Measurements from ENCODE around the gene RASSF6. TPM values are rescaled to one million over a fixed set of nuclear protein-coding genes. Genes with fewer than 3 reads are reported as not detected.

Gene RASSF6
- total RNA-seq, 1 experiment from 2014 or later, result 0.15 TPM

DNA sequence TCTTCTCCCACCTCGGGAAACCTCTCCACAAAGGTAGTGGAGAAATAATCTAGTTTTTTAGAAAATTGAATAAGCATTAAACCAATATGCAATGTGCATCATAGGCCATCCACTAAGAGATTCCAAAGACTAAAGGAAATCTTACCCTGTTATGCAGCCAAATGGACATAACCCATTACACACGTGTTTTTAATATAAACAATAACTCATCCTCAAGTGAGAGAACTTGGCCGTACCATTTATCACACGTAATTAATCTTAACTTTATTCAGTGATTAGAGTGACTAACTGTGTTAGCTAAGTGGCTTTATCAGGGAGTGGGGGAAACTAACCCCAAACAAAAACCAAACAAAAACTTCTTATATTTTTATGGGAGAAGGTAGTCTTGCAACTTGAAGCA, 80.8 kb downstream of the RASSF6 start (continued):
- TF ChIP-seq, protein P1, sequence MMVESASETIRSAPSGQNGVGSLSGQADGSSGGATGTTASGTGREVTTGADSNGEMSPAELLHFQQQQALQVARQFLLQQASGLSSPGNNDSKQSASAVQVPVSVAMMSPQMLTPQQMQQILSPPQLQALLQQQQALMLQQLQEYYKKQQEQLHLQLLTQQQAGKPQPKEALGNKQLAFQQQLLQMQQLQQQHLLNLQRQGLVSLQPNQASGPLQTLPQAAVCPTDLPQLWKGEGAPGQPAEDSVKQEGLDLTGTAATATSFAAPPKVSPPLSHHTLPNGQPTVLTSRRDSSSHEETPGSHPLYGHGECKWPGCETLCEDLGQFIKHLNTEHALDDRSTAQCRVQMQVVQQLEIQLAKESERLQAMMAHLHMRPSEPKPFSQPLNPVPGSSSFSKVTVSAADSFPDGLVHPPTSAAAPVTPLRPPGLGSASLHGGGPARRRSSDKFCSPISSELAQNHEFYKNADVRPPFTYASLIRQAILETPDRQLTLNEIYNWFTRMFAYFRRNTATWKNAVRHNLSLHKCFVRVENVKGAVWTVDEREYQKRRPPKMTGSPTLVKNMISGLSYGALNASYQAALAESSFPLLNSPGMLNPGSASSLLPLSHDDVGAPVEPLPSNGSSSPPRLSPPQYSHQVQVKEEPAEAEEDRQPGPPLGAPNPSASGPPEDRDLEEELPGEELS (CRISPR knock-in tag; IDR thresholded peaks at IDR 0.05), result no peak
- TF ChIP-seq GRHL2 (CRISPR knock-in tag; IDR thresholded peaks at IDR 0.05; ENCODE audit: insufficient replicate concordance, severe bottlenecking) (no peak), EMX1 (CRISPR knock-in tag; IDR thresholded peaks at IDR 0.05) (no peak), GABPB1 (CRISPR knock-in tag; IDR thresholded peaks at IDR 0.05) (no peak)
- TF ChIP-seq, protein P2, sequence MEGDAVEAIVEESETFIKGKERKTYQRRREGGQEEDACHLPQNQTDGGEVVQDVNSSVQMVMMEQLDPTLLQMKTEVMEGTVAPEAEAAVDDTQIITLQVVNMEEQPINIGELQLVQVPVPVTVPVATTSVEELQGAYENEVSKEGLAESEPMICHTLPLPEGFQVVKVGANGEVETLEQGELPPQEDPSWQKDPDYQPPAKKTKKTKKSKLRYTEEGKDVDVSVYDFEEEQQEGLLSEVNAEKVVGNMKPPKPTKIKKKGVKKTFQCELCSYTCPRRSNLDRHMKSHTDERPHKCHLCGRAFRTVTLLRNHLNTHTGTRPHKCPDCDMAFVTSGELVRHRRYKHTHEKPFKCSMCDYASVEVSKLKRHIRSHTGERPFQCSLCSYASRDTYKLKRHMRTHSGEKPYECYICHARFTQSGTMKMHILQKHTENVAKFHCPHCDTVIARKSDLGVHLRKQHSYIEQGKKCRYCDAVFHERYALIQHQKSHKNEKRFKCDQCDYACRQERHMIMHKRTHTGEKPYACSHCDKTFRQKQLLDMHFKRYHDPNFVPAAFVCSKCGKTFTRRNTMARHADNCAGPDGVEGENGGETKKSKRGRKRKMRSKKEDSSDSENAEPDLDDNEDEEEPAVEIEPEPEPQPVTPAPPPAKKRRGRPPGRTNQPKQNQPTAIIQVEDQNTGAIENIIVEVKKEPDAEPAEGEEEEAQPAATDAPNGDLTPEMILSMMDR (IDR thresholded peaks at IDR 0.05), result no peak
- TF ChIP-seq, protein P3, sequence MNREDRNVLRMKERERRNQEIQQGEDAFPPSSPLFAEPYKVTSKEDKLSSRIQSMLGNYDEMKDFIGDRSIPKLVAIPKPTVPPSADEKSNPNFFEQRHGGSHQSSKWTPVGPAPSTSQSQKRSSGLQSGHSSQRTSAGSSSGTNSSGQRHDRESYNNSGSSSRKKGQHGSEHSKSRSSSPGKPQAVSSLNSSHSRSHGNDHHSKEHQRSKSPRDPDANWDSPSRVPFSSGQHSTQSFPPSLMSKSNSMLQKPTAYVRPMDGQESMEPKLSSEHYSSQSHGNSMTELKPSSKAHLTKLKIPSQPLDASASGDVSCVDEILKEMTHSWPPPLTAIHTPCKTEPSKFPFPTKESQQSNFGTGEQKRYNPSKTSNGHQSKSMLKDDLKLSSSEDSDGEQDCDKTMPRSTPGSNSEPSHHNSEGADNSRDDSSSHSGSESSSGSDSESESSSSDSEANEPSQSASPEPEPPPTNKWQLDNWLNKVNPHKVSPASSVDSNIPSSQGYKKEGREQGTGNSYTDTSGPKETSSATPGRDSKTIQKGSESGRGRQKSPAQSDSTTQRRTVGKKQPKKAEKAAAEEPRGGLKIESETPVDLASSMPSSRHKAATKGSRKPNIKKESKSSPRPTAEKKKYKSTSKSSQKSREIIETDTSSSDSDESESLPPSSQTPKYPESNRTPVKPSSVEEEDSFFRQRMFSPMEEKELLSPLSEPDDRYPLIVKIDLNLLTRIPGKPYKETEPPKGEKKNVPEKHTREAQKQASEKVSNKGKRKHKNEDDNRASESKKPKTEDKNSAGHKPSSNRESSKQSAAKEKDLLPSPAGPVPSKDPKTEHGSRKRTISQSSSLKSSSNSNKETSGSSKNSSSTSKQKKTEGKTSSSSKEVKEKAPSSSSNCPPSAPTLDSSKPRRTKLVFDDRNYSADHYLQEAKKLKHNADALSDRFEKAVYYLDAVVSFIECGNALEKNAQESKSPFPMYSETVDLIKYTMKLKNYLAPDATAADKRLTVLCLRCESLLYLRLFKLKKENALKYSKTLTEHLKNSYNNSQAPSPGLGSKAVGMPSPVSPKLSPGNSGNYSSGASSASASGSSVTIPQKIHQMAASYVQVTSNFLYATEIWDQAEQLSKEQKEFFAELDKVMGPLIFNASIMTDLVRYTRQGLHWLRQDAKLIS (CRISPR knock-in tag; IDR thresholded peaks at IDR 0.05; ENCODE audit: borderline replicate concordance), result no peak

DNA sequence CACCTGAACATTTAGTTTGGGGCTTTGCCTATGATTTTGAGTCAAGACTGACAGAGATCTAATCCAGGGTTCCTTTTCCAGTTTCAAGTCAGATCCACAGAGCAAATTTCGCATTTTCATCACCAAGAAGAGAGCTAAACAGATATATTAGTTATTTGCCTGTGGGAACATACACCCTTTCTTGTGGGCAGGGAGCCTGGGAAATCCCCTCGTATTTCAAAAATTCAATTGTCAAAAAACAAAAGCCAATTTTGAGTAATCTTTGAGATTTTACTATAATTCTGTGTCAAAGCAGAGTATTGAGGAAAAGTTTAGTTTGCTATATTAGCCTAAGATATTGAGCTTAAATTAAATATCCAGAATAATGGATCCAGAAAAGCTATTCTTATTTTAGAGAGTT, 82.1 kb downstream of the RASSF6 start:
- ChIA-PET CTCF (interaction anchor here (1.2 to 2.0 kb wide), 2 partner anchors 35 to 197 kb away, joined by 3 to 5 read pairs; no protein-coding TSS in a partner anchor), POLR2A (no interaction called here)
- no peak for TF ChIP-seq TP53 (CRISPR knock-in tag; IDR thresholded peaks at IDR 0.05)
- TF ChIP-seq ZNF219 (CRISPR knock-in tag; IDR thresholded peaks at IDR 0.05; ENCODE audit: borderline replicate concordance), result no peak
- no peak for TF ChIP-seq GTF2I (CRISPR knock-in tag; conservative IDR thresholded peaks at IDR 0.05)
- TF ChIP-seq ZNF416 (CRISPR knock-in tag; IDR thresholded peaks at IDR 0.05), result no peak
- no peak for TF ChIP-seq TEAD4 (CRISPR knock-in tag; IDR thresholded peaks at IDR 0.05)
- no peak for TF ChIP-seq ZBTB21 (CRISPR knock-in tag; IDR thresholded peaks at IDR 0.05; ENCODE audit: borderline replicate concordance)
- H3K4me1 Mint-ChIP-seq, result no peaks in the 10 kb centered on the region
- peaks cover 3% of the 10 kb centered on the region for H3K9me3 Mint-ChIP-seq
- no peak for ATAC-seq
- H3K36me3 Mint-ChIP-seq, result no peaks in the 10 kb centered on the region
- H3K27ac Mint-ChIP-seq, result no peak overlapping the region
- no peak overlapping the region for H3K4me3 Mint-ChIP-seq
- DNase-seq (ENCODE audit: low spot score), result no peak
- no peaks in the 10 kb centered on the region for H3K27me3 Mint-ChIP-seq (ENCODE audit: low read depth)

DNA sequence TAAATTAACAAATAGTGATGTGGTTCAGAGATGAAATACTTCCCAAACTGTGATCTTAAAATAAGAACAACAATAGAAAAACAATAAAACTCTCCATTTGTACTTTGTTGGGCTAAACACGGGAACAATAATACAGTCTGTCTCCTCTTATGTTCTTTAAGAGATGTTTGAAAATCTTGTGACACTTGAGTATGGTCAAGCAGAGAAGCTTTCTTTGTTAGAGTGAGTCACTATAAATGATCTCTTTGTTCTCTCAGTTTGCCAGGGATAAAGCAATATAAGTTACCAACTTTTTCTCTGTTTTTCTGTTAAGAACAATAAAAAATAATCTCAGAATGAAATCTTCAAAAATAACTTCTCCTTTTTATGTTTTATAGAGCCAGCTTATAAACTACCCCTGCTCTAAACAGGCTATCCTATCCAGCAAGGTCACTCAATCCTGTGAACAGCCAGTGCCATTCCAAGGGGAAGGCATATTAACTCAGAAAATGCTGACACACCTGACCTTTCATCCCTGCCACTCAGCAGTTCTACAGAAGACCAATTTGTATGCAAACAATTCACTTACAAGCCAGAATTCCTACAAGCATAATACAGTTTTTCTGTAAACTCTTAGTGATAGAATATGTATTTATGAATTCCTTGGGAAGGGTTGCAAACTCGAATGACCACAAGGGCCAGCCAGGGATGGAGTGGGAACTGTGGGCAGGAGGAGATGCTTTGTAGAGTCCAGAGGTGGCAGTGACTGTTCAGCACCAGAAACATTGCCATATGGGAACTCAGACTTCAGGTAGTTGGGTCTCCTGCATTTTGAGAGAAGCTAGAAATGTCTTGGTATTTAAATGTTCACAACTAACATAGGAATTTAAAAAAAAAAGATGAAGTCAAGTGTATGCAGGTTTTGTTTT, 86.5 kb downstream of the RASSF6 start:
- H3K27me3 Mint-ChIP-seq (ENCODE audit: low read depth), result no peaks in the 10 kb centered on the region
- no peaks in the 10 kb centered on the region for H3K36me3 Mint-ChIP-seq
- ChIA-PET CTCF (no interaction called here), POLR2A (no interaction called here)
- H3K9me3 Mint-ChIP-seq, result no peaks in the 10 kb centered on the region
- H3K27ac Mint-ChIP-seq, result no peak overlapping the region
- no peak overlapping the region for H3K4me3 Mint-ChIP-seq
- ATAC-seq (no peak), DNase-seq (ENCODE audit: low spot score) (no peak)
- H3K4me1 Mint-ChIP-seq, result no peaks in the 10 kb centered on the region
- TF ChIP-seq, protein P4, sequence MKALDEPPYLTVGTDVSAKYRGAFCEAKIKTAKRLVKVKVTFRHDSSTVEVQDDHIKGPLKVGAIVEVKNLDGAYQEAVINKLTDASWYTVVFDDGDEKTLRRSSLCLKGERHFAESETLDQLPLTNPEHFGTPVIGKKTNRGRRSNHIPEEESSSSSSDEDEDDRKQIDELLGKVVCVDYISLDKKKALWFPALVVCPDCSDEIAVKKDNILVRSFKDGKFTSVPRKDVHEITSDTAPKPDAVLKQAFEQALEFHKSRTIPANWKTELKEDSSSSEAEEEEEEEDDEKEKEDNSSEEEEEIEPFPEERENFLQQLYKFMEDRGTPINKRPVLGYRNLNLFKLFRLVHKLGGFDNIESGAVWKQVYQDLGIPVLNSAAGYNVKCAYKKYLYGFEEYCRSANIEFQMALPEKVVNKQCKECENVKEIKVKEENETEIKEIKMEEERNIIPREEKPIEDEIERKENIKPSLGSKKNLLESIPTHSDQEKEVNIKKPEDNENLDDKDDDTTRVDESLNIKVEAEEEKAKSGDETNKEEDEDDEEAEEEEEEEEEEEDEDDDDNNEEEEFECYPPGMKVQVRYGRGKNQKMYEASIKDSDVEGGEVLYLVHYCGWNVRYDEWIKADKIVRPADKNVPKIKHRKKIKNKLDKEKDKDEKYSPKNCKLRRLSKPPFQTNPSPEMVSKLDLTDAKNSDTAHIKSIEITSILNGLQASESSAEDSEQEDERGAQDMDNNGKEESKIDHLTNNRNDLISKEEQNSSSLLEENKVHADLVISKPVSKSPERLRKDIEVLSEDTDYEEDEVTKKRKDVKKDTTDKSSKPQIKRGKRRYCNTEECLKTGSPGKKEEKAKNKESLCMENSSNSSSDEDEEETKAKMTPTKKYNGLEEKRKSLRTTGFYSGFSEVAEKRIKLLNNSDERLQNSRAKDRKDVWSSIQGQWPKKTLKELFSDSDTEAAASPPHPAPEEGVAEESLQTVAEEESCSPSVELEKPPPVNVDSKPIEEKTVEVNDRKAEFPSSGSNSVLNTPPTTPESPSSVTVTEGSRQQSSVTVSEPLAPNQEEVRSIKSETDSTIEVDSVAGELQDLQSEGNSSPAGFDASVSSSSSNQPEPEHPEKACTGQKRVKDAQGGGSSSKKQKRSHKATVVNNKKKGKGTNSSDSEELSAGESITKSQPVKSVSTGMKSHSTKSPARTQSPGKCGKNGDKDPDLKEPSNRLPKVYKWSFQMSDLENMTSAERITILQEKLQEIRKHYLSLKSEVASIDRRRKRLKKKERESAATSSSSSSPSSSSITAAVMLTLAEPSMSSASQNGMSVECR (CRISPR knock-in tag; IDR thresholded peaks at IDR 0.05; ENCODE audit: borderline replicate concordance), result no peak
- no peak for TF ChIP-seq KAT7 (CRISPR knock-in tag; IDR thresholded peaks at IDR 0.05; ENCODE audit: borderline replicate concordance)
- TF ChIP-seq, protein P5, sequence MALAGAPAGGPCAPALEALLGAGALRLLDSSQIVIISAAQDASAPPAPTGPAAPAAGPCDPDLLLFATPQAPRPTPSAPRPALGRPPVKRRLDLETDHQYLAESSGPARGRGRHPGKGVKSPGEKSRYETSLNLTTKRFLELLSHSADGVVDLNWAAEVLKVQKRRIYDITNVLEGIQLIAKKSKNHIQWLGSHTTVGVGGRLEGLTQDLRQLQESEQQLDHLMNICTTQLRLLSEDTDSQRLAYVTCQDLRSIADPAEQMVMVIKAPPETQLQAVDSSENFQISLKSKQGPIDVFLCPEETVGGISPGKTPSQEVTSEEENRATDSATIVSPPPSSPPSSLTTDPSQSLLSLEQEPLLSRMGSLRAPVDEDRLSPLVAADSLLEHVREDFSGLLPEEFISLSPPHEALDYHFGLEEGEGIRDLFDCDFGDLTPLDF (CRISPR knock-in tag; IDR thresholded peaks at IDR 0.05), result no peak
- no peak for TF ChIP-seq FOXK1 (CRISPR knock-in tag; IDR thresholded peaks at IDR 0.05)

All from WTC11 (cell line).